HG02943 (cell line): ENCODE measurements around the gene MAL.
A peak's percentile ranks its signal among the peaks of the same experiment; 100 is the strongest.

Source experiments
- ATAC-seq: cut with Tn5 transposase; IDR thresholded peaks from one replicate; pipeline ENCODE4 v1.9.1; 2021; ENCODE audit warnings: mild to moderate bottlenecking, low read depth, moderate library complexity; ENCODE audit not compliant: unreplicated experiment

MAL gene

DNA sequence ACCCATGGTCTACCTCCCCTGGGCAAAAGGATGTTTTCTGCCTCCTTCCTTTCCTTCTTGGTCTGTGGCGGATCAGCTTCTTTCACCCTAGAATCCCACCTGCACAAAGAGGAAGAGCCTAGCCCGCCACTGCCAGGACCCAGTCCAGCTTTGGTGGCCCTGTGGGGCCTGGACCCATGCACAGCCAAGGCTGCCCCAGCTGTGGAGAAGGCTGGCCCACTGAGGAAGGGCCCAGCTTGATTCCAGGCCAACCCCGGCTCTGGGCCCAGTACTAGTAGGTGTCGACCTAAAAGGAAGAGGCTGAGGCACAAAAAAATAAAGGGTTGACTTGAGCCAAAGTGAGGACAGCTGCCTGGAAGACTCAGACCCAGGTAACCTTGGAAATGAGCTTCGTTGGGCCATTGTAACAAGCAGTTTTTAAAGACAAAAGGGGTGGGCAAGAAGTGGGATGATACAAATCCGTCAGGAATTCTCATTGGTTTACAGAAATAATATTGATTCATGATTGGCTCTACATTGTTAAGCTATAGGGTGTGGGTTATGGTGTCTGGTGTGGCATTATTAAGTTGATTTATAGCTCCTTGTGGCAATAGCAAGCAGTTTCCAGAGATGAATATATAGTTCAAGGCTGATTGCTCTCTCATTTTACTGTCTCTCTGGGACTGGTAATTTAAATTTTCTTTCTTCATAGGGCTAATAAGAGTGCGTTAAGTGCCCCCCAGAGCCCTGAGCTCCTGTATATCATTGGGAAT, 29.8 kb upstream of the MAL start:
- ATAC-seq, result no peak

DNA sequence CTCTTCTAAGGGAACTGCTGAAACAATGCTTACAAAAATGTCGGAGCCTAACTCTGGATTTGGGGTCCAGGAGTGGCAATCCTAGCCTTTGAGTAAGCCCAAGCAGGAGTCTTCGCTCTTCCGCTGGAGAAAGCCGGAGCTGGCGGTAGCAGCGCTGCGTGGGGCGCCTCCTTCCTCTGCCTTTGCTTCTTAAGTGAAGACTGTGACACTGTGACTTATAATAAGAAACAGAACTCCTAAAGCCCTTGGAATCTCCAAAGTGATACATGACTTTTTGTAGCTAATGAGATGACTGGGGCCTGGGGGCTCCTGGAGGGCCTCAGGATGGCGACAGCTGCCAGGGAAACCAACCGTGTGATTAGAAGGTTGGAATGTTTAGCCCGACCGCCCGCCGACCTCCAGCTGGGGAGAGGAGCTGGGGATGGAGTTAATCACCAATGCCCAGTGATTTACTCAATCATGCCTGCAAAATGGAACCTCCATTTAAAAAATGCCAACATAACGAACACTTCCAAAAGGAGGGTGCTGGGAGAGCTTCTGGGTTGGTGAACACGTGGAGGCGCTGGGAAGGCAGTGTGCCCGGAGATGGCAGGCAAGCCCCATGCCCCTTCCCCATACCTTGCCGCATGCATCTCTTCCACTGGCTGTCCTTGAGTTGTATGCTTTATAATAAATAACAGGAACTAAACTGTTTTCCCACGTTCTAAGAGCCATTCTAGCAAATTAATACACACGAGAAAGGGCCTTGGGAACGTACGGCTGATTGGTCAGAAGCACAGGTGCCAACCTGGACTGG, 29.0 kb upstream of the MAL start:
- ATAC-seq, result no peak

DNA sequence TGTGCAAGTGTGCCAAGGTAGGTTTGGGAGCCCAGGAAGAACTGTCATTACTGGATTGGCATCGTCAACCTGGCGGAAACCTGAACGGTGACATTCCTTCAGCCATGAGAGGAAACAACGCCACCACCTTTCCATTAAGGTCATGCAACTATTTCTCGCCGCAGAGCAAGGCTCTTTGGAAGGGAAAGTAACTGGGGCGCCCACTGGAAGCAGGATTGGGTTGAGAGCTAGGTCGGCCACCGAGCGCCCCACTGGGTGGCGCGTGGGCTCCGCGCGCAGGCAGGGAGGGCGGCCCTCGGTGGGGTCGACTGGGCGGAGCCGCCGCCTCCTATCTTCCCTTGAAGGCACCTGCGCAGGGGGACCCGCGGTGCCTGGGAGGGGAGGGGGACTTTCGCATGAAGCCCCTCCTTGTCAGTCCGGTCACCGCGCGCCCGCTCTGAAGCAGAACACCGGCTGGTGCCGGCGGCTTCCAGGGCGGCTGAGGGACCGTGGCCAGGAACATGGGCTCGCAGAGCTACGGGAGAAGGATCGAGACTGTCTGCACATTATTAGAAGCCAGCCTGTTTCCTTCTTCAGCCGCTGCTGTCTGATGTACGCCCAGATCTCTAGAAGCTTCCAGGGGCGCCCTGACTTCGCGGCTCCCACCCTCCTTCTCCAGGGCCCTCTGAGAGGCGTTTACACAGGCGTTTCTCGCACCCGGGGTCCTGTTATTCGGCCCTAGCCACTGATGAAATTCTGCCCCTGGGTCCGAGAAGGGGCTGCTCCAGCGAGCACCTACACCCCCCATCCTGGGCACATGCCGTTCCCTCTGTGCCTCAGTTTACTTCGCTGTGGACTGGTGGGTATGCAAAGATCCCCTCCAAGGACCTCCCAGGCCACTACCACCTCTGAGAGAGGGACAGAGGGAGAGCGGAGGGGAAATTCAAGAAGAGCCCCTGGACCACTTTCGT, 27.3 kb upstream of the MAL start:
- ATAC-seq, result no peak

DNA sequence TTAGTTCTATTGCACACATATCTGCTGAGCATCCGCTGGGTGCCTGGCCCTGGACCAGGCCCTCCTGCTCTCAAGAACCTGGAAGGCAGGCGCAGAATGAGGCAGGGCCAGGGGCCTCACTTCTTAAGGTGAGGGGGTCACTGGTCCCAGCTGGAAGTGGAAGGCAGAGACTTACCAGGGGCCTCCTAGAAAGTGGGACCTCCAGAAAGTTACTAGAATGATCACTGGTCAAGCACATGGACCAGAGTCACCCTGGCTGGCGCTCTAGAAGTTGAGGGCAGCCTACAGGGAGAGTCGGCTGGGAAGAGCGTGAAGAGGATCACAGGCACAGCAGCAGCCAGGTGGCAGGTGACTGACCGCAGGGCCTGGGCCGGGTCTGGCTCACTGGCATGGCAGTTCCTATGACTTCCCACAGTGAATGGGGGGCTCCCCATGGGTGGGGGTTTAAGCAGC, 26.1 kb upstream of the MAL start:
- ATAC-seq, result no peak

DNA sequence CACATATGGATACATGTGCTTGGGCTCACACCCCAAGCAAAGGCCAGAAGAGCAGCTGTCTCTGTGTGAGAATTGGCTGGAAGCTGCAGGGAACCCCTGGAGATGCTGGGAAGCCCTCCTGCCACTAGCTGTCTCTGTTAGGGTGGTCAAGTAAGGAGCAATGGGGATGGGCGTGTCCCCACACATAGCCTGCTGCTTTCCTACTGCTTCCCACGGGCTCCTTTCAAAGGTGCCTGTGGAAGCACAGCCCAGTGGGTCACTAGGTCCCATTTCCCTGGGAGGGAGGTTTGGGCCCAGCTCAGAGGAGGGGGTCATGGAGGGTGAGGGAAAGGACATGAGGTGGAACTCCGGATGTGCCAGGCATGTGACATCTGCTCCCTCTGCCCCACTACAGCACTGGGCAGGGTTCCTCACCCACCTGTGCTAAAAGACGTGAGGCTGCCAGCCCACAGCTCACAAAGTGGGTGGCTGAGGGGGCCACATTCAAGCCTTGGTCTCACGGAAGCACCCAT, 24.4 kb upstream of the MAL start:
- ATAC-seq, result no peak

DNA sequence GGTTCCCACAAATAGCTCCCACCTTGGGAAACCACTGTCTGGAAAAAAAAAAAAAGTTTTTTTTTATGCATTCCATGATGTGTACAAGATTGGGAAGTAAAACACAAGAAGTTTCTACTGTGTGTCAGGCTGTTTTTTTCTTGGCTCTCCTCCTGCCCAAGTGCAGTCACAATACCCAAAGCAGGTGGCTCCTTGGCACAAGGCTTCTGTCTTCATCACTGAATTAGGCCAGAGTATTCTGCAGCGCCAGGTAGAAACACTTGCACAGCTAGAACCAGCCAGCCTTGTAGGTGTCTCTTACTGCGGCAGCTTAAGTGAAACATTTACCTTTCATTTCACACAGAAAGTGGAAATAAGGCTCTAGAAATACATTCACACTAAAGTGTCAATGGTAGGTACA, 23.8 kb upstream of the MAL start:
- ATAC-seq, result no peak

DNA sequence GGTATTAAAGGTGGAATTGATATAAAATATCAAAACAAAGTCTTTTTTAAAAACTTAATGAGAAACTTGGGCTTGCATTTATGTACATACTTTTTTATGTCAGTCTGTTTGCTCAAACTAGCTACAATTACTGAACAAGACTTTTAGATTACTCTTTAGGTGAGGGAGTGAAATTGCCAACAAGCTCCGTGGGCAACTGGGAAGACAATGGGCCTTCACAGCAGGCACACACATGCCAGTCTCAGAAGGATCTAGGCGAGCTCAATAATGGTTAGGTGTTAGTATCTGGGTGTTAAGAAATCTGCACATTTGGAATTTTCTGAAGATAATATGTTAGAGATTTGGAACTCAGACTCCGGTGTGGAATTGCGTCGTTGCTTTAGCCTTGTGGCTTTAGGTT, 23.0 kb upstream of the MAL start:
- ATAC-seq, result no peak

DNA sequence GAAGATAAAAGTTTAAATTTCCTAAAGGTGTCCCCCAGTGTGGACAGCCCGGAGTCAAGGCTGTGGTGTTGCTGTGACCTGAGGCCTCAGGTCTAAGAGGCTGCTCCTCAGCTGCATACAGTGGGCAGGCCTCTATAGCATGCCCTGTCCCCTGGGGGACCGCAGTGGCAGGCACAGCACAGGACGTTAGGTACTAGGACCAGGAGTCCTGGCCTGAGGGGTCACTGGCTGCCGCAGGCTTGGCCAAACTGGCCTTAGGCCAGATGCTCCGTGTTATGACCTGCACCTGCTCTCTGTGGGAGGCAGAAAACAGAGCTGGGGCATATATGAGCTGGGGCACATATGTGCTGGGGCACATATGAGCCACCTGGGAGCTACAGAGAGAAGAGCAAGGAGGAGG, 21.2 kb upstream of the MAL start:
- no peak for ATAC-seq

DNA sequence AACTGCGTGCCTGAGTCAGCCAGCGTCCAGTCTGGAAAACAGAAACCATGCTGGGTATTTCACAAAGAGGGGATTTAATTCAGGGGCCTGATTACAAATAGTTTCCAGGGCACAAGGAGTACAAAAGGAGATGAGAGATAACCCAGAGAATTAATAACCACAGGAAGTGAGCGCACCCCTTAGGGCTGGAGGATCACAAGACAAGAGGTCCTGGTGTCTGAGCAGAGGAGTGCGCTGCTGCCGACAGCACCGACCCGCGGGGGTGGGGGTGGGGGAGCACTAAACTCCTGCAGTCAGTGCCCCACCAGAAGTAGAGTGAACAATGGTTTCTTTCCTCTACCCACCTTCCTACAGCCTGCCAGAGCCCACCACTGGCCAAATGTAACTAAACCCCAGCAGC, 20.8 kb upstream of the MAL start:
- ATAC-seq, result no peak

DNA sequence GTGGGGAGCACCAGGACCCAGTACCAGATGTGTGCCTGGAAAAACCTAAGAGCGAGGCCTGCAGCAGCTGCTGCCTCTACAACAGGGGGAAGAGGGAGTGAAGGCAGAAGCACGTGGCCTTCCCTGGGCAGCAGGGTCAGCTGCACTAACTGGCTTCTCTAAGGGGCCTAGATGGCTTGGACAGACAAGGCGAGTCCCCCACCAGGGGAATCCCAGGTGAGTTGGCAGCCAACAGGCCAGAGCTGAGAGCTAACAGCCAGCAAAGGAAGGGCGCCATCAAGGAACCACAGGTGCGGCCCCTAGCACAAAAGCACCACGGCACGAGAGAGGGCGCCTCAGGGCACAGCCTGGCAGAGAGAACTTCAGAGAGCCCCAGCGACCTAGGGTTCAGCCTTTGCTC, 19.8 kb upstream of the MAL start:
- ATAC-seq, result no peak

DNA sequence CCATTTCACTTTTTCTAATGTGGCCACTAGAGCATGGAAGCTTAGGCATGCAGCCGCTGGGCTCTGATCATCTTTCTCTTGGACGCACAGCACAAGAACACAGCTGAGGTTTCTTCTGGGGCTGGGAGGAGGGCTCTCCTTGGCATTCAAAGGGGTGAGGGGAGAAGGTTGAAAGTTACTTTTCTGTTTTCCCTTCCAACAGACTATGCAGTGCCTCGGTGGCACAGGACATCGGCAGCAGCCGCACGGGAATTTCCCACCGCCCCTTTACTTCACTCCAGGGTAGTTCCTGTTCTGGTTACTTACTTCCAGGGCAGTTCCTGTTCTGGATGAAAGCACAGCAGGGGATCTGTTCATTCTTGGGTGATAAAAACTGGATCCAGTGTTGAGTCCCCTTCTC, 18.9 kb upstream of the MAL start:
- ATAC-seq, result no peak

DNA sequence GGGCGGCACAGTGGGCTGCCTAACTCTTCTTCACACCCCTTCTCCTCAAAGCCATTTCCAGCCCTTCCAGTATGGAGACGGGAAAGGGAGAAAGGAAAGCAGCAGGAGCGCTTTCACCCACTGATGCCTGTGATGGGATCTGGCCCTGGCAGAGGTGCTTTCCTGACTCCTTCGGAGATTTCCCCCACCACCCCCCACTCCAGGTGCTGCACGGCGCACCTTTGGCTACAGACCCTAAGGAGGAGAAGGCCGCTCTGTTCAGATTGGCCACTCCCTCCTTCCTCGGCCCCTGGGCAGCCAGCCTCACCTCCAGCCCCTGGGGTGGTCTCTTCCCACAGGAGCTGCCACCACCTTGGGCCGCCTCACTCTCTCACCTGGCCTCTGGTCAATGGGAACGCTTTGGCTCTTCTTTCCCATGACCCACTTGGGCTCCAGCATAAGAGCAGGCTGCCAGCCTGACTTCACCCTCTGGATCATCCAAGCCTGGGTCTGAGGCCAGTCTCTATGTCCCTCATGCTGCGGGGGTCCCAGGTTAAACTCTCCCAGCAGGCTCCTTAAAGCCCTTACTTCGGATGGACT, 18.4 kb upstream of the MAL start:
- no peak for ATAC-seq

DNA sequence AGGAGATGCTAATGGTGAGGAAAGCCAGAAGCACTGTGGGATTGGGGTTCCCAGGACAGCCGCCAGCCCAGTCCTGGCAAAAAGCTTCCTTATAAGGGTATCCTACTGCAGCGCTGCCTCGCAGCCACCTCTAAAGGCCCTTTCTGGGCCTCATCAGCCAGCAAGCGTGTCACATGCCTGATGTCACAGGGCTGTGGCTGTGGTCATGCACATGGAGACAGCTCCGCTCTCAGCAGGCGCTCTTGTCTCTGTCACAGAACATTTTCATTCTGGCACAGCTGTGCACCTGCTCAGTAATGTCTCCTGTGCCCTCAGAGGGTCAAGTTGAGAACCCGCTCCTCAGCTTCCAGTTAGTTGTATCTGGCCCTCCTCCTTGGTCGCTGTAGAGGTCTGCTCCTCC, 17.7 kb upstream of the MAL start:
- no peak for ATAC-seq

DNA sequence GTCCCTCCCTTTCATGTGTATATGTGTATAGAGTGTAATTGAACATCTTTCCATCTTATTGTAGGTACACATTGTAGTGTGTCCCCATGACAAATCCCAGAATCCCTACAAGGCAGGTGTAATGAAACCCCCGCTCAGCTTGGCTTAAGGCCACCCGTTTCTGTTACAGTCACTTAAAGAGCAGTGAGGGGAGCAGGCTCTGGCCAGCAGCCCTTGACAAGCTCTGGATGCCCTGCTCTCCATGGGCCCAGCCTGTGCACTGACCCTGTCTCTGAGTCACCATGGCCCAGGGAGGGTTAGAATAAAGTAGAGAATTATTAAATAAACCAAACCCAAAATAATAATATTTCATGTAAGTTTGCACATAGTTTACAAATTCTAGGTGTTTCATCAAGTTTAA, 17.2 kb upstream of the MAL start:
- no peak for ATAC-seq

DNA sequence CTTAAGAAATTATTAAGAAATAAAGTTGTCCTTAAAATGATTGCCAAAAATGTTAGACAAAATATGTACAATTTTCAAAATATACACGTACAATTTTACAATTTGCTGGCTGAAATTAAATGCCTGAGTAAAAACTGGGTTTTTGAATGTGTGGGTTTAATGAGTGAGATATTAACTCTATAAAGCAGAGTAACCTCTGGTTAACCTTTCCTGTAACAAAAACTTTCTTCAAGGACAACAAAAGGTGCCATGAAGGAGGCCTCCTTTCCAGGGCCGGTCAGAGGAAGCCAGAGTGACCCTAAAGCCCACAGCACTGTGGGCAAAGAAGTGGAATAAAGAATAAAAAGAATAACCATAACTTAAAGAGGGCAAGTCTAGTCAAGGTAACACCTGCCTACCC, 16.5 kb upstream of the MAL start:
- ATAC-seq, result no peak

DNA sequence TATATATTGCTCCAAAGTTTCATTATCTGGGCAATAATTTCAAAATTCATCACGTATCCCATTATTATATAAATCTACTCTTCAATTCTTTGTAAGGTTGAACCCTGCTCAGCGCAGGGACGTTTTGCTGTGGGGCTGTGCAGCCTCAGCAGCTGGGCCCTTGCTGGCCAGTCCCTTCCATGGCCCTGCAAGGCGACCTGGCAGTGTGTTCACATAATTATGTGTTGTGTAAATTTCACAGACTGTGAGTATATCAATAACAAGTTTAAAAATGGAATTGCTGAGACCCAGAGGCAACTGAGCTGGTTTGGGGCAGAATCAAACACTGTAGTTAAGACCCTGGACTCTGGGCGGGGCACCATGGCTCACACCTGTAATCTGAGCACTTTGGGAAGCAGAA, 16.1 kb upstream of the MAL start:
- ATAC-seq, result no peak

DNA sequence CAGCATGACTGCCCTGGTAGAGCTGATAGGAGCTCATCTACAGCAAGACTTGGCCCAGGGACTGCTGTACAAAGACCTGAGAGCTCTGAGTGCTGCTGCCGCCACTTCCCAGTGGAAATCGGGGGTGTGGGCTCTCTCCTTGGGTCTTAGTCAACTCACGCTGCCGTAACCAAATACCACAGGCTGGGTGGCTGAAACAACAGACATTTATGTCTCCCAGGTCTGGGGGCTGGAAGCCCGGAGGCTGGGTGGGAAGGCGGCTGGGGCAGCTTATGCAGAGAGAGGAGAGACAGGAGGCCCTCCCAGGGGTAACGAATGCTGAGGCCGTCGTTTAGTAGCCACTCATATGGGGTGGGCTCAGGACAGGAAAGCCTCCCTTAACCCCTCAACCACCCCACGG, 15.4 kb upstream of the MAL start:
- no peak for ATAC-seq

DNA sequence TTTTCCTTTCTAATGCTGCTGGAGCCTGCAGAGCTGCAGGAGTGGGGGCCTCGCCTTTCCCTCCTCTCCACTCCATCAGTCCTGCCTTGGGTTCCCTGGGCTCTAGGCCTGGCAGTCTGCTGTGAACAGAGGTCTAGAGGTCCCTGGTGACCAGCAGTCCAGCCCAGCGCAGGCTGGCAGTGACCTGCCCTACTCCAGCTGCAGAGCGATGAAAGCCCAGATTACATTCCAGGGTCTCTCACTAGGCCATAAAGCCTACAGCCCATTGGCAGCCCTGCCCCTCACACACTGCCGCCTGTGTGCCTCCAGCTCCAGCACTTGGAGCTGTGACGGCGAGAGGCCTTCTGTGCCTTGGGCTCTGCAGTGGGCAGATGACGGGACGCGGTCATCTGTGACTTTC, 14.8 kb upstream of the MAL start:
- no peak for ATAC-seq

DNA sequence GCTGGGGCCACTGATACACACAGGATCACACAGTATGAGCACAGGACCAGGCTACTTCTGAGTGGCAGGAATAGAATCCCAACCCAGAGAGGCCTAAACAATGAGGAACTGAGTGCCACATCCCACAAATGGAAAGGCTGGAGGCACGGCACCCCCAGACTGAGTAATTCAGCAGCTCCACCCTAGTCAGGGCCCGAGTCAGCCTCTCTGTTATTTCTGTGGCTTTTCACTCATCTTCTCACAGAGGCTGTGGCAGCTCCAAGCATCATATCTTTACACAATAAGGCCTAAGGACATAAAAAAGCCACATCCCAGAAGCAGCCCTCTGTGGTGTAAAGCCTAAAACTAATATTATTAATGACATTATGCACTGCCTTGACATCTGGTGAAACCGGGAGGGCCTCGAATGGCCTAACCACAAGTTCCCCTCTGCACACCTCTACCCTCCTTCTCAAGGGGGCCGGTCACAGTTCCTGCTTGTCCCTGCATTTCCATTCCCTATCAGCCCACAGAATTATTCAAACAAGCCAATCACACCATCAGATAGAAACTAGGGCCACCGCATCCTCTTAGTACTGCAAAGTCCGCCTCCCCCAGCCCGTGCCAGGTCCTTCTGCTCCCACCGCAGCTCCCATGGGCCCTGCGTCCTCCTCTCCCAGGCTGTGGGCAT, 12.5 kb upstream of the MAL start:
- ATAC-seq, result peak; percentile 89

DNA sequence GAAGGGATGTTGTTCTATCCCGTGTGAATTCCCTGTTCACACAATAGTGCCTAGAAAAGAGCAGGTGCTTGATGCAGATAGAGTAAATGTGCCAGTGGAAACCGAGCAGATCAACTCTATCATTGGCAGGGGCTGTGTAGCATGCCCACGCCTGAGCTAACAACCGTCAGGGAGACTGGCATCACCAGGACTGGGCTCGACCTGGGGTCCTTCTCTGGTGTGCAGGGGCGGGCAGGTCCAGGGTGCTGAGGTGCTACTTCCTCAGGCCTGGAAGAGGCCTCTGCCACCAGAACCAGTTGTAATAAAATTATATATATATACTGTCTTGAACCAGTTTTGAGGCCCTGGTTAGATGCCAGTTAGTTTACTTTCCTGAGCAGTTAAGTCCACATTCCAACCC, 11.8 kb upstream of the MAL start:
- no peak for ATAC-seq
